Keratinocyte (primary cell): ENCODE measurements around the gene CLK3.

ENCODE experiments used
- EZH2 ChIP-seq: IDR thresholded peaks from one replicate; pipeline ENCODE4 v1.6.1; 2012; ENCODE audit warnings: inconsistent platforms, mild to moderate bottlenecking, low read length, moderate library complexity
- TF ChIP-seq, protein P1 (sequence below), 3 experiments: IDR thresholded peaks in 1 of 3; conservative IDR thresholded peaks in 1 of 3; optimal IDR thresholded peaks in 1 of 3; 2 replicates in 2 of 3; 3 replicates in 1 of 3; pipeline versions ENCODE3 to v1.5.1; 2011; ENCODE audit warnings: low read length in 3 of 3, mild to moderate bottlenecking in 3 of 3, moderate library complexity in 2 of 3, control low read depth in 1 of 3, inconsistent platforms in 1 of 3; ENCODE audit not compliant: insufficient read depth in 2 of 3; ENCODE audit errors: extremely low read depth in 1 of 3

- TF ChIP-seq, protein P1, sequence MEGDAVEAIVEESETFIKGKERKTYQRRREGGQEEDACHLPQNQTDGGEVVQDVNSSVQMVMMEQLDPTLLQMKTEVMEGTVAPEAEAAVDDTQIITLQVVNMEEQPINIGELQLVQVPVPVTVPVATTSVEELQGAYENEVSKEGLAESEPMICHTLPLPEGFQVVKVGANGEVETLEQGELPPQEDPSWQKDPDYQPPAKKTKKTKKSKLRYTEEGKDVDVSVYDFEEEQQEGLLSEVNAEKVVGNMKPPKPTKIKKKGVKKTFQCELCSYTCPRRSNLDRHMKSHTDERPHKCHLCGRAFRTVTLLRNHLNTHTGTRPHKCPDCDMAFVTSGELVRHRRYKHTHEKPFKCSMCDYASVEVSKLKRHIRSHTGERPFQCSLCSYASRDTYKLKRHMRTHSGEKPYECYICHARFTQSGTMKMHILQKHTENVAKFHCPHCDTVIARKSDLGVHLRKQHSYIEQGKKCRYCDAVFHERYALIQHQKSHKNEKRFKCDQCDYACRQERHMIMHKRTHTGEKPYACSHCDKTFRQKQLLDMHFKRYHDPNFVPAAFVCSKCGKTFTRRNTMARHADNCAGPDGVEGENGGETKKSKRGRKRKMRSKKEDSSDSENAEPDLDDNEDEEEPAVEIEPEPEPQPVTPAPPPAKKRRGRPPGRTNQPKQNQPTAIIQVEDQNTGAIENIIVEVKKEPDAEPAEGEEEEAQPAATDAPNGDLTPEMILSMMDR (optimal IDR thresholded peaks at IDR 0.05 in 1 of 3, IDR thresholded peaks at IDR 0.05 in 1 of 3, conservative IDR thresholded peaks at IDR 0.05 in 1 of 3; ENCODE audit: extremely low read depth in 1 of 3, insufficient read depth in 2 of 3, low read length in 3 of 3) = no peak
- no peak for TF ChIP-seq EZH2
Measured at GRCh38 chr15:74656935-74657535, 41.4 kb downstream of the CLK3 start.
